NOMO-1 treated with dmso at 0.1 percent for 144 hours (cell line): ENCODE data around the gene BNIP5.

ENCODE experiments used
- DNase-seq: peaks from one replicate; lab custom pipeline; 2025; ENCODE audit not compliant: unreplicated experiment; lab: John Stamatoyannopoulos, UW

BNIP5 gene

DNA sequence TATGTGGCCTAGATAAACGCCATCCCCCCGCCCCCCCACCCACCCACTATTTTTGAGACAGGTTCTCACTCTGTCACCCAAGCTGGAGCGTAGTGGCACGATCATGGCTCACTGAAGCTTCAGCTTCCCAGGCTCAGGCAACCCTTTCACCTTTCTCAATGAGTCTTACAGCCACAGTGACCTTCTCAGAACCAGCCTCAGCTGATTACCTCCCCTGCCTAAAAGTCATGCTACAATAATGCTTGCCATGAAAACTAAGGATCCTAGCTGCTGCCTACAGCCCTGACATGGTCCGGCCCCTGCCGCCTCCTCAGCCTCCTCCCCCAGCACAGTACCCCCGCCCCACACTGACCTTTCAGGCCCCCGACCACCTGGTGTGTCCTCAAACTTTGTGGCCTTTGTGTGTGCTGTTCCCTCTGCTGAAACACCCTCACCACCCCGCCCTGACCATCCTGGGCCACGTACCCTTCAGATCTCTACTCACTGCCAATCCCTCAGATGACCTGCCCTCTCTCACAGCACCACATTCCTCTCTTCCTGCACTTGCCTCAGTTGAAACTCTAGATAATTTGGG, 35.5 kb downstream of the BNIP5 start:
- no peak for DNase-seq

DNA sequence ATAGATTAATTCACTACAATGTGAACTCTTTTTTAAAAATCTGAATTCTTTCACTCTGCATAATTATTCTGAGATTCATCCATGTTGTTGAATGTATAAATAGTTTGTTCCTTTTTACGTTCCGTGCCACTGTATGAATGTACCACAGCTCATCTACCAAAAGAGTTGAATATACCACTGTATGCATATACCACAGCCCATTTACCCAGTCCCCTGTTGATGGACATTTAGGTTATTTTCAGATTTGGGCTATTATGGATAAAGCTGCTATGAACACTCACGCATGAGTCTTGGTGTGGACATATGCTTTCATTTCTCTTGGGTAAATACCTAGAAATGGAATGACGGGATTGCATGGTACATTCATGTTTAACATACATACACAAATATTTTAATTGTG, 38.7 kb downstream of the BNIP5 start:
- no peak for DNase-seq

- no peak for DNase-seq
Observed at GRCh38 chr6:36297511-36297910, 39.2 kb downstream of the BNIP5 start.

DNA sequence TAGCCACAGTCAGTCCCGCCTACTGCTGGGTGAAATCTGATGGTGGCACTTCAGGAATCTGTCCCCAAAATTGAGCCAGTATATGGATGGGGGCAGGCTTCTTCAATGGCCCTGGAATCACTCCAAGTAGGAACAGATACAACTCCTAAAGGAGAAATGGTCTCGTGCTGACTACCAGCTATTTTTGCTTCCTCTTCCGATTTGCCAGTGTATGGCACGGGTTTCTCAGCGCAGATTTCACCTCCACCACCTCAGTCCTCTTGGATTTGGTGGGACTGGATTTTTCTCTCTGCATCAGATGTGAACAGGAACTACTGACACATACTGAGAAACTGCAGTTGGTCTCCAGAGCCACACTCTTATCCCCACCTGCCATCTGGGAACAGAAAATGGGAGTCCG, 39.6 kb downstream of the BNIP5 start:
- DNase-seq = no peak

GRCh38 chr6:36296240-36296639, 40.4 kb downstream of the BNIP5 start:
- no peak for DNase-seq

DNA sequence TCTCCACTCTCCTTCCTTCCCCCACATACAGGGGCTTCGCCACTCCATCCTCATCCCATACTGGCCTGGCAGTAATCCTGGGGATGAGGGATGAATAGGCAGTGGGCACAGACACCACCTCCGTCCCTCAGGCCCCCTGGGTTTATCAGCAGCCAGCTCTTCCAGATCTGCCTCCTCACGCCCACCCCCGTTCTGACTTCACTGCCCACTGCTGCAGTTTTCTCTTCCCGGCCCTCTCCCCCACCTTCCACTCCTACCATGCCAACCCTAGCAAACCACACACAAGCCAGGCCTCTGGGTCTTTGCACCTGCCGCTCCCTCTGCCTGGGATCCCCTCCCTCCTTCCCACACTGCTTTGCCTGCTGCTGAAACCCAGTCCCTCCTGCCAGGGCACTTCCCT, 44.5 kb downstream of the BNIP5 start:
- no peak for DNase-seq

- DNase-seq = peak; percentile 68
Observed at GRCh38 chr6:36290668-36291620, 45.7 kb downstream of the BNIP5 start.

- no peak for DNase-seq
Observed at GRCh38 chr6:36289281-36289878, 47.3 kb downstream of the BNIP5 start.

- no peak for DNase-seq
Observed at GRCh38 chr6:36286858-36287257, 49.8 kb downstream of the BNIP5 start.

DNA sequence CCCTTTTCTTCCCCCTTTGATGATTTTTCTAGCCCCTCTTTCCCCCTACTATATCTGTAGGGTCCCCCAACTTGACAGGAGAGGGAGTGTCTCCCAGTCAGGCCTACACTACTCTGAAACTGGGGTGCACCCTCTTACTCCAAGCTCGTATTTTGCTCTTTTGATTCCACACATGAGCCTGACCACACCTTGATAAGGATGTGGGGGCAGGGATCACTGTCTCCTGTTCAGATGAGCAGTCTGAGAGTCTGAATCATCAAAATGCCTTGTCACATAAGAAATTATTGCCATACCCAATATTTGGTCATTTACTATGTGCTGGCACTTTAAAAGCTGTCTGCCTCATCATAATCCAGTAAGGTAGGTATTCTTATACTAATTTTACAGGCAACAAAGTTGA, 50.9 kb downstream of the BNIP5 start:
- no peak for DNase-seq

- peak; percentile 20 for DNase-seq
Observed at GRCh38 chr6:36285187-36285671, 51.5 kb downstream of the BNIP5 start.

- no peak for DNase-seq
Observed at GRCh38 chr6:36284359-36284758, 52.3 kb downstream of the BNIP5 start.

- no peak for DNase-seq
Observed at GRCh38 chr6:36283608-36284007, 53.1 kb downstream of the BNIP5 start.

DNA sequence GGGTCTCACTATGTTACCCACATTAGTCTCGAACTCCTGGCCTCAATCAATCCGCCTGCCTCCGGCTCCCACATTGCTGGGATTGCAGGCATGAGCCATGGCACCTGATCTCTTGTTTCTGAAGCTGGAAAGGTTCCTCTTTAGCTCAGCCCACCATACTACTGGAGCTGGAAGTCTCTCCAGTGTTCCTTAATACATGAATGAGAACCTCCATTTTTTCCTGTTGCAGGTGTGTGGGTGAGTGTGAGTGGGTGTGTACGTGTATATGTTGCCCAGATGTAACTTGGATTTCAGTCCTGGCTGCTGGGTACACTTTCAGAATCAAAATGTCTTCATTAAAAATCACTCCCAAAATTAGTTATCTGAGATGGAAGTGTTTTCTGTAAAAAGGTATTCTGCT, 55.7 kb downstream of the BNIP5 start:
- DNase-seq = no peak

DNA sequence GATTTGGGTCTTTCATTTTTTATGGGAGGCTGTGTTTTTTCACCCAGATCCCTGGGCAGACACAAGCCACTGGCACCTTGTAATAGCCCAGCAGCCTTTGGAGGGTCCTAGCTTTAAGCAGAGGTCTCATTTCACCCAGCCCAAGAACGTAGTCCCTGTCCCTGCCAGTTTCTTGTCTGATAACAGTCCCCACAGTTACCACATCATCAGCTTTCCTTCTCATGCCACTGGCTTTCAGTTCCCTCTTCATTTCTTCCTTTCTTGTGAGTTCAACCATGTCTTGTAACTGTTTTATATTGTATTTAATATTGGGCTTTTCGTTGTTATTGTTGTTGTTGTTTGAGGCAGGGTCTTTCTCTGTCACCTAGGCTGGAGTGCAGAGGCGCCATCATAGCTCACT, 56.2 kb downstream of the BNIP5 start:
- peak; percentile 45 for DNase-seq

GRCh38 chr6:36277946-36278470, 58.7 kb downstream of the BNIP5 start:
- no peak for DNase-seq

GRCh38 chr6:36276581-36277536, 59.8 kb downstream of the BNIP5 start:
- DNase-seq = no peak

- DNase-seq = no peak
Observed at GRCh38 chr6:36273802-36274514, 62.7 kb downstream of the BNIP5 start.

GRCh38 chr6:36273067-36273466, 63.6 kb downstream of the BNIP5 start:
- DNase-seq = no peak

- no peak for DNase-seq
Observed at GRCh38 chr6:36272234-36272633, 64.5 kb downstream of the BNIP5 start.
